Fibroblast of the aortic adventitia (primary cell): Measurements from ENCODE around the gene ITCH. TPM values are rescaled to one million over a fixed set of nuclear protein-coding genes. Genes with fewer than 3 reads are reported as not detected.
"Not testable (repeated sequence)": the region's sequence is repeated elsewhere in the genome, so short reads cannot be mapped to it uniquely, and the experiment has no call there.

Source experiments
- DNase-seq: peaks from one replicate; pipeline ENCODE4 v3.0.0-alpha.2; 2010; ENCODE audit warnings: low read depth
- H3K4me3 ChIP-seq: 2 replicates; pipeline ENCODE4 v1.5.1; 2011; ENCODE audit warnings: low read depth, mild to moderate bottlenecking, control low read depth, low read length, moderate library complexity
- total RNA-seq: library from RNA; depleted of rRNA; stranded (reverse); fragments of >200 nt; gene quantifications from 2 replicates; pipeline ENCODE4 v1.2.3, GENCODE V29; 2012; ENCODE audit warnings: low replicate concordance
- TF ChIP-seq, protein P1 (sequence below): IDR thresholded peaks from 2 replicates; pipeline ENCODE4 v1.5.1; 2011; ENCODE audit warnings: mild to moderate bottlenecking, low read length, control low read depth, inconsistent platforms; ENCODE audit not compliant: insufficient read depth

The ITCH gene
- total RNA-seq, 1 donor, result 70.7 TPM

DNA sequence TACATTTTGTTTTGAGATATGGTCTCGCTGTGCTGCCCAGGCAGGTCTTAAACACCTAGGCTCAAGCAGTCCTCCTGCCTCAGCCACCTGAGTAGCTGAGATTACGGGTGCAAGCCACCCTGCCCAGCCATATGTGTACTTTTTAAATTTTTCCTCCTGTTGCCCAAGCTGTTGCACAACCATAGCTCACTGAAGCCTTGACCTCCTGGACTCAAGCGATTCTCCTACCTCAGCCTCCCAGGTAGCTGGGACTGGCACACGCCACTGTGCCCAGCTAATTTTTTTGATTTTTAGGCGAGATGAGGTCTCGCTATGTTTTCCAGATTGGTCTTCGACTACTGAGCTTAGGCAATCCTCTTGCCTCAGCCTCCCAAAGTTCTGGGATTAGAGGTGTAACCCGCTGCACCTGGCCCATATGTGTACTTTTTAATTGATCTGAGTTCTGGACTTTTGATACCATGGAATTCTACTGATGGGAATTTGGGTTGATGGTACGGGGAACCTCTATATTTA is 44.9 kb downstream of the ITCH start:
- no peak overlapping the region for H3K4me3 ChIP-seq
- TF ChIP-seq, protein P1, sequence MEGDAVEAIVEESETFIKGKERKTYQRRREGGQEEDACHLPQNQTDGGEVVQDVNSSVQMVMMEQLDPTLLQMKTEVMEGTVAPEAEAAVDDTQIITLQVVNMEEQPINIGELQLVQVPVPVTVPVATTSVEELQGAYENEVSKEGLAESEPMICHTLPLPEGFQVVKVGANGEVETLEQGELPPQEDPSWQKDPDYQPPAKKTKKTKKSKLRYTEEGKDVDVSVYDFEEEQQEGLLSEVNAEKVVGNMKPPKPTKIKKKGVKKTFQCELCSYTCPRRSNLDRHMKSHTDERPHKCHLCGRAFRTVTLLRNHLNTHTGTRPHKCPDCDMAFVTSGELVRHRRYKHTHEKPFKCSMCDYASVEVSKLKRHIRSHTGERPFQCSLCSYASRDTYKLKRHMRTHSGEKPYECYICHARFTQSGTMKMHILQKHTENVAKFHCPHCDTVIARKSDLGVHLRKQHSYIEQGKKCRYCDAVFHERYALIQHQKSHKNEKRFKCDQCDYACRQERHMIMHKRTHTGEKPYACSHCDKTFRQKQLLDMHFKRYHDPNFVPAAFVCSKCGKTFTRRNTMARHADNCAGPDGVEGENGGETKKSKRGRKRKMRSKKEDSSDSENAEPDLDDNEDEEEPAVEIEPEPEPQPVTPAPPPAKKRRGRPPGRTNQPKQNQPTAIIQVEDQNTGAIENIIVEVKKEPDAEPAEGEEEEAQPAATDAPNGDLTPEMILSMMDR, result no peak
- no peak for DNase-seq

DNA sequence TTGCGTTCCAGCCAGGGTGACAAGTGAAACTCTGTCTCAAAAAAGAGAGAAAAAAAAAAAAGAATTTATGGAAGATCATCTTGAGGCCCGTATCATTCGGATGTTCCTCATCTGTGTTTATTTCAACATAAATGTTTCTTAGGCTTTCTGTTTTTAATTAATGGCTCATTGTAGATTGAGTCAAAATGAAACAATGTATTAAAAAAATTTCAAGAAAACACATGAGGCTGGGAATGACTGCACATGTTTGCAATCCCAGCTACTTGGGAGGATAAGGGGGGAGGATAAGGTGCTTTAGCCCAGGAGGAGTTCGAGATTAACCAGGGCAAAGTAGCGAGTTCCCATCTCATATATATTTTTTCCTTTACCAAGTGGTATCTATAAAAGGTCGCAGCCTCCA is 47.3 kb downstream of the ITCH start:
- no peak overlapping the region for H3K4me3 ChIP-seq
- TF ChIP-seq, protein P1, result no peak
- DNase-seq, result no peak

- no peak overlapping the region for H3K4me3 ChIP-seq
- DNase-seq, result no peak
- TF ChIP-seq, protein P1, result no peak
These were observed 49.4 kb downstream of the ITCH start for GRCh38 chr20:34412453-34412852.

DNA sequence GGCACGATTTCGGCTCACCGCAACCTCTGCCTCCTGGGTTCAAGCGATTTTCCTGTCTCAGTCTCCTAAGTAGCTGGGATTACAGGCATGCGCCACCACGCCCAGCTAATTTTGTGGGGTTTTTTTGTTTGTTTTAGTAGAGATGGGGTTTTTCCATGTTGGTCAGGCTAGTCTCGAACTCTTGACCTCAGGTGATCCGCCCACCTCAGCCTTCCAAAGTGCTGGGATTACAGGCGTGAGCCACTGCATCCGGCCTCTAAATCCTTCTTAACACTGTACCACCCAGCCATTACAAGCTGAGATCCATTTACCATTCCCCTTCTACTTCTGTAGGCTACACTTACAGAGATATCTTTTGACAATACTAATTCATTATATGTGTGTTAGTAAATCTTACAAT is 51.5 kb downstream of the ITCH start:
- H3K4me3 ChIP-seq, DNase-seq: not testable (repeated sequence)

GRCh38 chr20:34415079-34415478 is 52.0 kb downstream of the ITCH start:
- H3K4me3 ChIP-seq, result no peak overlapping the region
- TF ChIP-seq, protein P1, result no peak
- DNase-seq, result no peak

DNA sequence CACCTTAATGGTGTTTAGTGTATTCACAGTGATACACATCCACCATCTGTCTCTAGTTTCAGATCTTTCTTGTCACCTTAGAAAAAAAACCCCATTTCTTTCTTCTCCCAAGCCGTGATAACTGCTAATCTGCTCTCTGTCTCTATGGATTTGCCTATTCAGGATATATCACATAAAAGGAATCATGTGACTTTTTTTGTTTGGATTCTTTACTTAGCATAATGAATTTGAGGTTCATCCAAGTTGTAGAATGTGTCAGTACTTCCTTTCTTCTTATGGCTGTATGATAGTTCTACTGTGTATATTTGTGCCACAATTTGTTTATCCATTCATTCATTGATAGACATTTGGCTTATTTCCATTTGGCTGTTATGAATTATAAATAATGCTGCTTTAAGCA is 57.1 kb downstream of the ITCH start:
- no peak for DNase-seq
- TF ChIP-seq, protein P1, result no peak
- H3K4me3 ChIP-seq, result no peak overlapping the region

- no peak overlapping the region for H3K4me3 ChIP-seq
- no peak for DNase-seq
- TF ChIP-seq, protein P1, result no peak
These were observed 57.9 kb downstream of the ITCH start for GRCh38 chr20:34420975-34421374.
